GM21528 (cell line): ENCODE results near the gene TACR2.

Source experiments
- ATAC-seq: cut with Tn5 transposase; IDR thresholded peaks from one replicate; pipeline ENCODE4 v1.9.1; 2021; ENCODE audit warnings: mild to moderate bottlenecking, moderate library complexity; ENCODE audit not compliant: unreplicated experiment, low FRiP score

The TACR2 gene

GRCh38 chr10:69416695-69417094 is at the start of gene TACR2:
Gene TACR2 (minus strand): TSS chr10:69416918. CDS start chr10:69416323, 595 bp downstream.
- no peak for ATAC-seq

GRCh38 chr10:69466158-69466490 is 49.4 kb upstream of the TACR2 start:
- ATAC-seq = no peak

GRCh38 chr10:69465457-69466157 is 48.9 kb upstream of the TACR2 start:
- no peak for ATAC-seq

GRCh38 chr10:69464801-69465401 is 48.2 kb upstream of the TACR2 start:
- ATAC-seq = no peak

- ATAC-seq = no peak
Observed at GRCh38 chr10:69464401-69464800, 47.7 kb upstream of the TACR2 start.

GRCh38 chr10:69463886-69464285 is 47.2 kb upstream of the TACR2 start:
- no peak for ATAC-seq

GRCh38 chr10:69461243-69462025 is 44.7 kb upstream of the TACR2 start:
- ATAC-seq = no peak

GRCh38 chr10:69460576-69461242 is 44.0 kb upstream of the TACR2 start:
- no peak for ATAC-seq

- ATAC-seq = no peak
Observed at GRCh38 chr10:69459893-69460575, 43.3 kb upstream of the TACR2 start.

GRCh38 chr10:69459101-69459790 is 42.5 kb upstream of the TACR2 start:
- ATAC-seq = no peak

- no peak for ATAC-seq
Observed at GRCh38 chr10:69458430-69459100, 41.8 kb upstream of the TACR2 start.

GRCh38 chr10:69457771-69458237 is 41.1 kb upstream of the TACR2 start:
- ATAC-seq = no peak

- no peak for ATAC-seq
Observed at GRCh38 chr10:69456880-69457693, 40.4 kb upstream of the TACR2 start.

GRCh38 chr10:69455006-69455763 is 38.5 kb upstream of the TACR2 start:
- ATAC-seq = no peak

GRCh38 chr10:69453795-69454194 is 37.1 kb upstream of the TACR2 start:
- no peak for ATAC-seq

GRCh38 chr10:69452676-69453415 is 36.1 kb upstream of the TACR2 start:
- no peak for ATAC-seq

GRCh38 chr10:69451784-69452251 is 35.1 kb upstream of the TACR2 start:
- ATAC-seq = no peak
